CMK (cell line): ENCODE data around the gene RAX2.
"Not testable (repeated sequence)": the region's sequence is repeated elsewhere in the genome, so short reads cannot be mapped to it uniquely, and the experiment has no call there.

Source experiments
- DNase-seq: peaks from one replicate; pipeline ENCODE4 v3.0.0-alpha.2; 2010; ENCODE audit warnings: low read depth

Gene RAX2

GRCh38 chr19:3760871-3761361, 11.1 kb downstream of the RAX2 start:
- DNase-seq = no peak

DNA sequence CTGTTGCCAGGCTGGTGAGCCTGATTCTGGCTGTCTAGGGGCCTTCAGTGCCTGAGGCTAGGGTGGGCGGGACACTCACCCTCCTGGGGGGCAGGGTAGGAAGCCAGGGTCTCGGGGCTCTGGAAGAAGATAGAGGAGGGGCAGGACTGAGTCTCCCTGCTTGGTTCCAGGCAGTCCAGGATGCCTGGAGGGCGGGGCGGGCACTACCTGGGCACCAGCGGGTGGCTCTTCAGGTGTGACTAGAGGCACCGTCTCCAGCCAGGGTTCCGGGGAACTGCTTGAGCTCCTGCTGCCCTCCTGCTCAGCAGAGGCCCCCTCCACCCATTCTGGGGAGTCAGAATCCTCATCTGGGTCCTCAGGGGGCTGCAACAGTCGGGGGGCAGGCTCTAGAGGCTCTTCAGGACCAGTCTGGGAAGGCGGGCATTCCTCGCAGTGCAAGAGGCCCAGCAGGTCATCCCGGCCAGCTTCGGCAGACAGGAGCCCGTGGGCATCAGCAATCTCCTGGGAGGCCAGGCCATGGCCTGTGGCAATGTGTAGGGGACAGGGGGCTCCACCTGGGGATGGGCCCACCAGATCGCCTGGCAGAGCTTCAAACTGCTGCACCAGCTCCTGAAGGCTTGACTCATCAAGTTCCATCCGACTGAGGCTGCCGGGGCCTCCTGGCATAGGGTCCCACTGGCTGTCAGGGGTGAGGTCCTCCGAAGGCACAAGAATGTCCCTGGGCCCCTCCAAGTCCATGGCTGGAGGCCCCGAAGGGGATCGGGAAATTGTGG, 12.4 kb downstream of the RAX2 start:
- DNase-seq = no peak

DNA sequence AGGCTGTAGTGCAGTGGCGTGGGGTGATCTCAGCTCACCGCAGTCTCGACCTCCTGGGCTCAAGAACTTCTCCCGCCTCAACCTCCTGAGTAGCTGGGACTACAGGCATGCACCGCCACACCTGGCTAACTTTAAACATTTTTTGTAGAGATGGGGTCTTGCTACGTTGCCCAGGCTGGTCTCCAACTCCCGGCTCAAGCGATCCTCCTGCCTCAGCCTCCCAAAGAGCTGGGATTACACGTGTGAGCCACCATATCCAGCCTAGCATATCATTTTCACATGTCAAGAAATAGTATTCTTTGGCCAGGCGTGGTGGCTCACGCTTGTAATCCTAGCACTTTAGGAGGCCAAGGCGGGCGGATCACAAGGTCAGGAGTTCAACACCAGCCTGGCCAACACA, 13.7 kb downstream of the RAX2 start:
- not testable (repeated sequence) for DNase-seq

DNA sequence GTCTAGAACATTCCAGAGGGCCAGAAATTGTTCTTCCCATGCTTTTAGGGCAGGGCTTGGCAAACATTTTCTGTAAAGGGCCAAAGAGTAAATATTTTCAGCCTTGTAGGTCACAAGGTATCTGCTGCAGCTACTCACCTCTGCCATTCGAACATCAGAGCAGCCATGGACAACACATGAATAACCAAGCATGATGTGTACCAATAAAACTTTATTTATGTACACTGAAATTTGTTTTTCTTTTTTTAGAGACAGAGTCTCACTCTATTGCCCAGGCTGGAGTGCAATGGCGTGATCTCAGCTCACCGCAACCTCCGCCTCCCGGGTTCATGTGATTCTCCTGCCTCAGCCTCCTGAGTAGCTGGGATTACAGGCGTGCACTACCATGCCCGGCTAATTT, 14.3 kb downstream of the RAX2 start:
- not testable (repeated sequence) for DNase-seq

GRCh38 chr19:3753631-3754410, 18.2 kb downstream of the RAX2 start:
- DNase-seq = no peak

DNA sequence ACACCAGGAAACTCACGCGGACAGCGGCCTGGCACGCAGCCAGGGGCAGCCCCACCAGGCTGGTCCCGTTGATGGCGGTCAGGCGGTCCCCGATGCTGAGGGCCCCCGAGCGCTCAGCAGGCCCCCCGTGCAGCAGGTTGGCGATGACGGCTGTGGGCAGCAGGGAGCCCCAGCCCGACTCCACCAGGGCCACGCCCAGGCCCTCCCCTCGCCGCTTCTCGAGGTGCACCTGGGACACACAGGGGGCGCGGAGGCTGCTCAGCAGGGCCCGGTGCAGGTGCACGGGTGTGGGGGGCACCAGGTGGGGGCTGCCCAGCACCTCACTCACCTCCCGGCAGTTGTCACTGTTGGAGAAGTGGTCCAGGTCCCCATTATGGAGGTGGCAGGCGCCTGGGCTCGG, 19.5 kb downstream of the RAX2 start:
- no peak for DNase-seq

DNA sequence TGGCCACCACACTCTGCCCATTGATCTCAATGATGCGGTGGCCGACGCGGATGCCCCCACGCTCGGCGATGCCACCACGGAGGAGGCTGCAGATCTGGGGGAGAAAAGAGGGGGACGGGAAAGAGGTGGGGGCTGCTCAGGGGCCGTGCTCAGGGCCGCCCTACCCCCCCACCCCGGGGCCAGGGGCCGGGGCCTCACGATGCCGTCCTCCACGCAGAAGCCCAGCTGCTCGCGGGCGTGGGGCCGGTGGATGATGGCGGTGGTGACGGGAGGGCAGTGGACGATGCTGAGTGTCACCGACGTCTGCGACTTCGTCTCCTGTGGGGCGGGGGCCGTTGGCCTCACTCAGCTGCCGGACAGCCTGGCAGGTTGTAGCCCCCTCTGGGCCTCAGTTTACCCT, 20.8 kb downstream of the RAX2 start:
- no peak for DNase-seq

GRCh38 chr19:3750211-3750610, 21.8 kb downstream of the RAX2 start:
- DNase-seq = no peak

DNA sequence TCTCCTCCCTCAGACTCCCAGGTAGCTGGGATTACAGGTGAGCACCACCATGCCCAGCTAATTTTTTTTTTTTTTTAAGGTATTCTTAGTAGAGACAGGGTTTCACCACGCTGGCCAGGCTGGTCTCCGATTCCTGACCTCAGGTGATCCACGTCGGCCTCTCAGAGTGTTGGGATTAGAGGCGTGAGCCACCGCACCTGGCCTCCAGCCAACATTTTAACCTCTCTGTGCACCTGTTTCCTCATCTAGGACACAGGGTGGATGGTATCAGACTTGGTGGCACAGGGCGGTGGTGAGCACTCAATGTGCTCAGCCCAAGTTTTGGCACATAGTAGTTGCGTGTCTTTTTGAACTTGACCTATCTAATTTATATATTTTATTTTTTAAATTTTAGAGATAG, 23.1 kb downstream of the RAX2 start:
- DNase-seq = no peak

DNA sequence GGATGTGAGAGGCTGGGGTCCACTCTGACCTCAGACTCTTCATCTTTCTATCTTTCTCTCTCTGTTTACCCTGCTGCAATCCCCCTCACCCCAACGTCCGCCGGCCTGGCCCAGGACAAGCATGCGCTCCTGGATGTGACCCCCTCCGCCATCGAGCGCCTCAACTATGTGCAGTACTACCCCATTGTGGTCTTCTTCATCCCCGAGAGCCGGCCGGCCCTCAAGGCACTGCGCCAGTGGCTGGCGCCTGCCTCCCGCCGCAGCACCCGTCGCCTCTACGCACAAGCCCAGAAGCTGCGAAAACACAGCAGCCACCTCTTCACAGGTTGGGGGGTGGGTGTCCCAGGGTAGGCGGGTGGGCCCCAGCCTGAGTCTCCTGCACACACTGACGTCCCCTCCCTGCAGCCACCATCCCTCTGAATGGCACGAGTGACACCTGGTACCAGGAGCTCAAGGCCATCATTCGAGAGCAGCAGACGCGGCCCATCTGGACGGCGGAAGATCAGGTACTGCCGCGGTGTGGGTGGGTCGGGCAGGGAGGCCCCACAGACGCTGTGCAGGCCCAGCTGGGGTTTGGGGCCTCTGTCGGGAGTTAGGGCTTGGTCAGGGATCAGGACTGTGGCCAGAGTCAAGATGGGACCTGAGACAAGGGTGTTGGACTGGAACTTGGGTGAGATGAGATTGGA, 25.5 kb downstream of the RAX2 start:
- no peak for DNase-seq

GRCh38 chr19:3745363-3746045, 26.5 kb downstream of the RAX2 start:
- DNase-seq = no peak

- DNase-seq = no peak
These were observed 28.5 kb downstream of the RAX2 start for GRCh38 chr19:3743486-3743885.

- no peak for DNase-seq
These were observed 31.6 kb downstream of the RAX2 start for GRCh38 chr19:3740431-3740830.

GRCh38 chr19:3738477-3739220, 33.4 kb downstream of the RAX2 start:
- DNase-seq = no peak

DNA sequence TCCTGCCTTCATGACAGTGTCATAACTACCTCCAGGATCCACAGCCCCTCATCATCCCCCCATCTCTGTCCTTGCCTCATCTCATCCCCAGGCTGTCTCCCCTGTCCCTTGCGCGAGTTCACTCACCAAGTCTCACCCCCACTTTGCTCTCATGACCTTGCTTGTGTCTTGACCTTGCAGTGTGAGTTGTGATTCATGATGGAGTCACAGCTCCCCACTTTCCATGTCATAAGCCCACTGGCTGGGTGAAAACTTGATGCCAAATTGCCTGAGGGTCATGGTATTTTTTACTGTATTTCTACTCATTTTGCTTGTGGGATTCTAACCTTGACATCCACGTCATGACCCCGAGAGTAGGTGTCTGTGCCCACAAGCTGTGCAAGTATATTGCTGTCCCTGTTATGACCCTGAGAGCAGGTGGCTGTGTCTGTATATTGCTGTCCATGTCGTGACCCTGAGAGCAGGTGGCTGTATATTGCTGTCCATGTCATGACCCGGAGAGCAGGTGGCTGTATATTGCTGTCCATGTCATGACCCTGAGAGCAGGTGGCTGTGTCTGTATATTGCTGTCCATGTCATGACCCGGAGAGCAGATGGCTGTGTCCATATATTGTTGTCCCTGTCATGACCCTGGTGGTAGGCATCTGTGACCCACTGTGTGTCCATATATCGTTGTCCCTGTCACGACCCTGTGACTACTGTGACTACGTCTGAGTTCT, 34.4 kb downstream of the RAX2 start:
- DNase-seq = no peak

- no peak for DNase-seq
These were observed 35.8 kb downstream of the RAX2 start for GRCh38 chr19:3736106-3736724.

DNA sequence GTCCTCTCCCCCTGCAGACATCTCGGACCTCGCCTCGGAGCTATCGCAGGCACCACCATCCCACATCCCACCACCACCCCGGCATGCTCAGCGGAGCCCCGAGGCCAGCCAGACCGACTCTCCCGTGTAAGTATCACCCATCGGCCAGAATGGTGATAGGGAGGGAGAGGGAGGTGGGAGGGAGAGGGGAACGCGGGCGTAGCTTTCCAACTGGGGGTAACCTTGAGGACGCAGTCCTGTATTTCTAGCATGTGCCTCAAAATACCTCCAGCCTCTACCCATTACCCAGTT, 37.8 kb downstream of the RAX2 start:
- DNase-seq = no peak

- peak; percentile 86 for DNase-seq
These were observed 38.3 kb downstream of the RAX2 start for GRCh38 chr19:3733549-3734309.

GRCh38 chr19:3732108-3732507, 39.9 kb downstream of the RAX2 start:
- no peak for DNase-seq

DNA sequence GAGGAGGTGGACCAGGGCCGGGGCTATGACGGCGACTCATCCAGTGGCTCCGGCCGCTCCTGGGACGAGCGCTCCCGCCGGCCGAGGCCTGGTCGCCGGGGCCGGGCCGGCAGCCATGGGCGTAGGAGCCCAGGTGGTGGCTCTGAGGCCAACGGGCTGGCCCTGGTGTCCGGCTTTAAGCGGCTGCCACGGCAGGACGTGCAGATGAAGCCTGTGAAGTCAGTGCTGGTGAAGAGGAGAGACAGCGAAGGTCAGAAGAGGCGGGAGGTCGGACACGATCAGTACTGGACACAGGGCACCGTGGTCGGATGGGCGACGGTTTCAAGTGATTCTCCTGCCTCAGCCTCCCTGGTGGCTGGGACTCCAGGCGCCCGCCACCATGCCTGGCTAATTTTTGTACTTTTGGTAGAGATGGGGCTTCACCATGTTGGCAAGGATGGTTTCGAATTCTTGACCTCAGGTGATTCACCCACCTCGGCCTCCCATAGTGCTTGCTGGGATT, 41.5 kb downstream of the RAX2 start:
- no peak for DNase-seq
